ENCODE results near the gene PLD2.

The PLD2 gene

GRCh38 chr17:4780325-4780955 lies 26.5 kb upstream of the PLD2 start:
- Histone ChIP-seq H3F3A (ENCODE audit: insufficient read depth) (no peaks in the 10 kb centered on the region), H3K4me3 (ENCODE audit: insufficient read depth, low read length, poor library complexity, severe bottlenecking) (no peak overlapping the region), H3K9me3 (ENCODE audit: insufficient read depth, low read length) (no peaks in the 10 kb centered on the region), H3K4me2 (ENCODE audit: low read depth, low read length, poor library complexity, severe bottlenecking) (no peak overlapping the region), H3K36me3 (ENCODE audit: low read length) (no peaks in the 10 kb centered on the region), H3K27ac (ENCODE audit: low read depth, low read length) (no peak overlapping the region), H3K9me2 (replicated peaks; ENCODE audit: insufficient read depth, low read length) (no peaks in the 10 kb centered on the region), H3K79me2 (ENCODE audit: insufficient read depth, low read length) (no peaks in the 10 kb centered on the region), H3K27me3 (ENCODE audit: low read length) (no peaks in the 10 kb centered on the region), H4K20me1 (ENCODE audit: low read depth, low read length) (no peaks in the 10 kb centered on the region), H2AFZ (ENCODE audit: low read depth, low read length, severe bottlenecking) (no peak overlapping the region), H3K9ac (ENCODE audit: low read length) (no peak overlapping the region)
- no peak for TF ChIP-seq CTCF (IDR thresholded peaks at IDR 0.05; ENCODE audit: insufficient read depth, low read length, poor library complexity, severe bottlenecking)

GRCh38 chr17:4782652-4783051 lies 24.3 kb upstream of the PLD2 start:
- Histone ChIP-seq H3K27ac (ENCODE audit: low read depth, low read length) (no peak overlapping the region), H3F3A (ENCODE audit: insufficient read depth) (no peaks in the 10 kb centered on the region), H3K4me2 (ENCODE audit: low read depth, low read length, poor library complexity, severe bottlenecking) (no peak overlapping the region), H3K27me3 (ENCODE audit: low read length) (no peaks in the 10 kb centered on the region), H3K9me3 (ENCODE audit: insufficient read depth, low read length) (no peaks in the 10 kb centered on the region), H2AFZ (ENCODE audit: low read depth, low read length, severe bottlenecking) (no peak overlapping the region), H3K9ac (ENCODE audit: low read length) (no peak overlapping the region), H3K79me2 (ENCODE audit: insufficient read depth, low read length) (no peaks in the 10 kb centered on the region), H3K4me3 (ENCODE audit: insufficient read depth, low read length, poor library complexity, severe bottlenecking) (no peak overlapping the region), H3K9me2 (replicated peaks; ENCODE audit: insufficient read depth, low read length) (no peaks in the 10 kb centered on the region), H4K20me1 (ENCODE audit: low read depth, low read length) (no peaks in the 10 kb centered on the region), H3K36me3 (ENCODE audit: low read length) (no peaks in the 10 kb centered on the region)
- TF ChIP-seq EZH2phosphoT487 (conservative IDR thresholded peaks at IDR 0.05; ENCODE audit: low read length) (no peak), CTCF (IDR thresholded peaks at IDR 0.05; ENCODE audit: insufficient read depth, low read length, poor library complexity, severe bottlenecking) (no peak)

- H3K36me3 ChIP-seq (ENCODE audit: low read length) = no peaks in the 10 kb centered on the region
- H4K20me1 ChIP-seq (ENCODE audit: low read depth, low read length) = no peaks in the 10 kb centered on the region
- no peak overlapping the region for H3K4me3 ChIP-seq (ENCODE audit: insufficient read depth, low read length, poor library complexity, severe bottlenecking)
- no peak for TF ChIP-seq CTCF (IDR thresholded peaks at IDR 0.05; ENCODE audit: insufficient read depth, low read length, poor library complexity, severe bottlenecking)
- no peak for TF ChIP-seq EZH2phosphoT487 (conservative IDR thresholded peaks at IDR 0.05; ENCODE audit: low read length)
- H3K4me2 ChIP-seq (ENCODE audit: low read depth, low read length, poor library complexity, severe bottlenecking) = no peak overlapping the region
- H3K27ac ChIP-seq (ENCODE audit: low read depth, low read length) = no peak overlapping the region
- no peaks in the 10 kb centered on the region for H3K9me3 ChIP-seq (ENCODE audit: insufficient read depth, low read length)
- H3K9me2 ChIP-seq (replicated peaks; ENCODE audit: insufficient read depth, low read length) = no peaks in the 10 kb centered on the region
- H3F3A ChIP-seq (ENCODE audit: insufficient read depth) = 0 out of 2 replicates have a peak, but pooled peaks cover 4% of the 10 kb centered on the region
- no peak overlapping the region for H3K9ac ChIP-seq (ENCODE audit: low read length)
- H2AFZ ChIP-seq (ENCODE audit: low read depth, low read length, severe bottlenecking) = no peak overlapping the region
- H3K79me2 ChIP-seq (ENCODE audit: insufficient read depth, low read length) = no peaks in the 10 kb centered on the region
- H3K27me3 ChIP-seq (ENCODE audit: low read length) = no peaks in the 10 kb centered on the region
Measured at GRCh38 chr17:4785311-4786105, 21.4 kb upstream of the PLD2 start.
